NT2/D1 (cell line): Measurements from ENCODE around the gene SORBS1.

Experiments used
- SUZ12 ChIP-seq: IDR thresholded peaks from 2 replicates; pipeline ENCODE4 v1.6.1; 2011; ENCODE audit not compliant: insufficient read length, insufficient read depth; ENCODE audit errors: extremely low read depth
- YY1 ChIP-seq: IDR thresholded peaks from 2 replicates; pipeline ENCODE4 v1.6.1; 2011; ENCODE audit not compliant: insufficient read length, insufficient read depth
- ZNF274 ChIP-seq: IDR thresholded peaks from 2 replicates; pipeline ENCODE4 v1.6.1; 2011; ENCODE audit warnings: mild to moderate bottlenecking, low read depth, low read length

- TF ChIP-seq SUZ12 (no peak), YY1 (no peak), ZNF274 (no peak)
Observed at GRCh38 chr10:95482501-95483233, 78.5 kb downstream of the SORBS1 start.
